Suprapubic skin (tissue), 4 donors: ENCODE measurements around the gene LAMC3.
"Not testable (repeated sequence)": the region's sequence is repeated elsewhere in the genome, so short reads cannot be mapped to it uniquely, and the experiment has no call there.

Source experiments
- CTCF ChIP-seq, 2 donors: fragments of 200-600 bp in 1 of 2; fragments of 450-650 bp in 1 of 2; sonication (generic) in 1 of 2; IDR thresholded peaks; one replicate each; pipeline ENCODE4 v1.5.1; 2016 to 2019; ENCODE audit warnings: antibody characterized with exemption in 2 of 2, mild to moderate bottlenecking in 1 of 2, moderate library complexity in 1 of 2
- EP300 ChIP-seq: sonication (generic); formaldehyde crosslinking; IDR thresholded peaks from one replicate; pipeline ENCODE4 v1.6.1; 2017; ENCODE audit warnings: antibody characterized with exemption
- POLR2A ChIP-seq, 2 donors: fragments of 450-650 bp; IDR thresholded peaks; one replicate each; pipeline ENCODE4 v1.6.1; 2017; ENCODE audit warnings: antibody characterized with exemption in 2 of 2, mild to moderate bottlenecking in 2 of 2, moderate library complexity in 2 of 2
- POLR2AphosphoS5 ChIP-seq, 3 donors: sonication (generic); formaldehyde crosslinking; IDR thresholded peaks; one replicate each; pipeline ENCODE4 v1.6.1; 2017; ENCODE audit warnings: antibody characterized with exemption in 3 of 3

- not testable (repeated sequence) for TF ChIP-seq CTCF (IDR thresholded peaks at IDR 0.05); POLR2A (IDR thresholded peaks at IDR 0.05); POLR2AphosphoS5 (IDR thresholded peaks at IDR 0.05); EP300
These were observed 90.9 kb downstream of the LAMC3 start for GRCh38 chr9:131099845-131100244.
